Esophagus muscularis mucosa (tissue), 3 donors: ENCODE results near the gene SERTAD2.

ENCODE experiments used
- POLR2A ChIP-seq: fragments of 450-650 bp; IDR thresholded peaks from one replicate; pipeline ENCODE4 v1.6.1; 2017; ENCODE audit warnings: antibody characterized with exemption, moderate library complexity, mild to moderate bottlenecking, low read depth
- POLR2AphosphoS5 ChIP-seq, 2 donors: sonication (generic); formaldehyde crosslinking; IDR thresholded peaks; one replicate each; pipeline ENCODE4 v1.6.1; 2017; ENCODE audit warnings: antibody characterized with exemption in 2 of 2
- TF ChIP-seq, protein P1 (sequence below), 3 experiments: fragments of 200-600 bp in 2 of 3; fragments of 450-650 bp in 1 of 3; sonication (generic) in 2 of 3; IDR thresholded peaks; one replicate each; pipeline ENCODE4 v1.5.1; 2017 to 2019; ENCODE audit warnings: antibody characterized with exemption in 3 of 3, mild to moderate bottlenecking in 2 of 3, moderate library complexity in 1 of 3

DNA sequence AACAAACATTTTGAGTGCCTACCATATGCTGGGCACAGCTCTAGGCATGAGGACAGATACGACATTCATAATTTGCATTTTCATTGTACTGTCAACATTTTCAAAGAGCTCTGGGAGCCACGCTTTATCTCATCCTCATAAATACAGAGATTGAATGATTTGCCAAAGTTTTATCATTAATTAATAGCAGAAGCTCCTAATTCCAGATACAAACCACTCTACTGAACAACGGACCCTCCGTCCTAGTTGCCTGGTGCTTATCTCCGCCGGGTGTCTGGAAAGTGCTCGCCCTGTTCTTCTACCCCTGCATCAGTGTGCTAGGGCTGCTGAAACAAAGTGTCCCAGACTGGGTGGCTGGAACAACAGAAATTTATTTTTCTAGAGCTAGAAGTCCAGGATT is 23.8 kb downstream of the SERTAD2 start:
- TF ChIP-seq, protein P1, sequence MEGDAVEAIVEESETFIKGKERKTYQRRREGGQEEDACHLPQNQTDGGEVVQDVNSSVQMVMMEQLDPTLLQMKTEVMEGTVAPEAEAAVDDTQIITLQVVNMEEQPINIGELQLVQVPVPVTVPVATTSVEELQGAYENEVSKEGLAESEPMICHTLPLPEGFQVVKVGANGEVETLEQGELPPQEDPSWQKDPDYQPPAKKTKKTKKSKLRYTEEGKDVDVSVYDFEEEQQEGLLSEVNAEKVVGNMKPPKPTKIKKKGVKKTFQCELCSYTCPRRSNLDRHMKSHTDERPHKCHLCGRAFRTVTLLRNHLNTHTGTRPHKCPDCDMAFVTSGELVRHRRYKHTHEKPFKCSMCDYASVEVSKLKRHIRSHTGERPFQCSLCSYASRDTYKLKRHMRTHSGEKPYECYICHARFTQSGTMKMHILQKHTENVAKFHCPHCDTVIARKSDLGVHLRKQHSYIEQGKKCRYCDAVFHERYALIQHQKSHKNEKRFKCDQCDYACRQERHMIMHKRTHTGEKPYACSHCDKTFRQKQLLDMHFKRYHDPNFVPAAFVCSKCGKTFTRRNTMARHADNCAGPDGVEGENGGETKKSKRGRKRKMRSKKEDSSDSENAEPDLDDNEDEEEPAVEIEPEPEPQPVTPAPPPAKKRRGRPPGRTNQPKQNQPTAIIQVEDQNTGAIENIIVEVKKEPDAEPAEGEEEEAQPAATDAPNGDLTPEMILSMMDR (IDR thresholded peaks at IDR 0.05), result no peak
- TF ChIP-seq POLR2A (no peak), POLR2AphosphoS5 (IDR thresholded peaks at IDR 0.05) (no peak)
